ENCODE results near the gene AKR7A2. TPM values are rescaled to one million over a fixed set of nuclear protein-coding genes. Genes with fewer than 3 reads are reported as not detected.
A peak's percentile ranks its signal among the peaks of the same experiment; 100 is the strongest.

AKR7A2 gene
- total RNA-seq, 4 donors from 2014 or later: 57.7 to 93.4 (median 70.3) TPM

- Histone ChIP-seq H3K4me3 (no peak overlapping the region), H3K9me3 (no peaks in the 10 kb centered on the region), H3K27ac (no peak overlapping the region), H3K4me1 (peaks cover 0 to 10% (median 0%) of the 10 kb centered on the region in 3 donors), H3K36me3 (peaks cover 12 to 29% (median 13%) of the 10 kb centered on the region in 3 donors), H3K27me3 (no peaks in the 10 kb centered on the region)
- TF ChIP-seq POLR2A (IDR thresholded peaks at IDR 0.05) (no peak), CTCF (IDR thresholded peaks at IDR 0.05) (no peak)
- 74 to 89% methylated on average over 4 of the region's 5 CpGs for WGBS, 2 donors
- no peak for DNase-seq
- intact Hi-C loops (cut with DNase I): no loop called here
Observed at GRCh38 chr1:19262744-19263143, 49.2 kb downstream of the AKR7A2 start.

GRCh38 chr1:19262047-19262446 lies 49.9 kb downstream of the AKR7A2 start:
- Histone ChIP-seq H3K27me3 (no peaks in the 10 kb centered on the region), H3K36me3 (peaks cover 16 to 36% (median 18%) of the 10 kb centered on the region in 3 donors)

GRCh38 chr1:19260211-19261138 lies 51.5 kb downstream of the AKR7A2 start:
- 55 to 58% methylated on average over 11 to 15 of the region's 21 CpGs for WGBS, 2 donors
- peak overlapping the region; percentile 38 to 73 (median 54) for H3K27ac ChIP-seq
- intact Hi-C loops (cut with DNase I): no loop called here
- peaks cover 16 to 51% (median 22%) of the 10 kb centered on the region in 3 donors for H3K36me3 ChIP-seq
- DNase-seq: no peak
- peaks cover 0 to 10% (median 0%) of the 10 kb centered on the region in 3 donors for H3K4me1 ChIP-seq
- no peak overlapping the region for H3K4me3 ChIP-seq
- TF ChIP-seq CTCF (IDR thresholded peaks at IDR 0.05) (no peak), POLR2A (IDR thresholded peaks at IDR 0.05) (no peak)
- no peaks in the 10 kb centered on the region for H3K9me3 ChIP-seq
- no peaks in the 10 kb centered on the region for H3K27me3 ChIP-seq

More at GRCh38 chr1:19262047-19262446, 49.9 kb downstream of the AKR7A2 start:
- no peak for DNase-seq
- 69 to 96% methylated on average over 2 to 3 of the region's 5 CpGs for WGBS, 2 donors
- intact Hi-C loops (cut with DNase I): no loop called here
- Histone ChIP-seq H3K27ac (no peak overlapping the region), H3K4me1 (peaks cover 0 to 10% (median 0%) of the 10 kb centered on the region in 3 donors), H3K4me3 (no peak overlapping the region), H3K9me3 (no peaks in the 10 kb centered on the region)
- TF ChIP-seq CTCF (IDR thresholded peaks at IDR 0.05): no peak
- TF ChIP-seq POLR2A (IDR thresholded peaks at IDR 0.05): no peak

GRCh38 chr1:19258353-19258752 lies 53.6 kb downstream of the AKR7A2 start:
- no peak for DNase-seq
- Histone ChIP-seq H3K36me3 (peaks cover 16 to 59% (median 22%) of the 10 kb centered on the region in 3 donors), H3K27me3 (no peaks in the 10 kb centered on the region), H3K4me1 (peaks cover 3 to 23% (median 6%) of the 10 kb centered on the region in 3 donors), H3K9me3 (no peaks in the 10 kb centered on the region), H3K4me3 (no peak overlapping the region), H3K27ac (no peak overlapping the region)
- WGBS, 2 donors: 92 to 93% methylated on average over 1 to 6 of the region's 10 CpGs
- intact Hi-C loops (cut with DNase I): loop anchor here (10.0 kb wide), 1 partner anchor 396 kb away; no protein-coding TSS in a partner anchor
- TF ChIP-seq POLR2A (IDR thresholded peaks at IDR 0.05) (no peak), CTCF (IDR thresholded peaks at IDR 0.05) (no peak)
